CMK (cell line): ENCODE results near the gene CTNND1.

Source experiments
- DNase-seq: peaks from one replicate; pipeline ENCODE4 v3.0.0-alpha.2; 2010; ENCODE audit warnings: low read depth

The CTNND1 gene

DNA sequence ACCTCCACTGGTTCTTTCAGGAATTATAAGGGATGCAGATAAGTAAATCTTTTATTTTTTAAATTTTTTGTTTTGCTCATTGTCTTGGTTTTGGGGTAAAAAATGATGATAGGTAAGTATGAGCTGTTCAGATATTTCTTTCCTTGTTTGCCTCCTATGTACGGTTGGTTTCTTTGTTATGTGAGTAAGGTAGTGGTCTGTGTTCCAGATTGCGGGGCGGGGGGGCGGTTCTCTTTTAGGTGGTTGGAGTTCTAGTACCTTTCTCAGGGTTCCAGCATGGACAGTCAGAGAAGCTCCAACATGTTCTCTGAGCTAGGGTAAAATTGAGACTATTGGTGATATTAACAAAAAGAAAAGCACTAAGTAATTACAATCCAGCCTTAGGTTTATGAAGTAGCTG, 2.4 kb downstream of the CTNND1 start:
- DNase-seq = no peak

DNA sequence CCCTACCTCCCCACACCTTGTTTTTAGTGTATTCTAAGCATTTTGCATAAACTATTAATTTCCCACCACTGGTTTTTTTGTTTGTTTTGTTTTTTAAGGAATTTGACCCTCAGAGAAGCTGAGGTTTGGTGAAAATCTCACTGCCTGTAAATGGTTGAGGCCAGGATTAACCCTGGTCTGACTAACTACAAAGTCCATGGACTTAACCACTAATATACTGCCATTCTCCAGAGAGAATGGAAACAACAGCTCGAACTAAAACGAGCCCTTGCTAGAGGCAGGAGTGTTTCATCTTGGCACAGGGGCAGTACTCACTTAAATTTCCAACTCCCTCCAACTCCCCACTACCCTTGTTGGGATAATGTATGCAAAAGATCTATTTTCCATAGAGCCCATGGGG, 3.0 kb downstream of the CTNND1 start:
- DNase-seq = no peak

- DNase-seq = no peak
Measured at GRCh38 chr11:57764972-57765371, 3.4 kb downstream of the CTNND1 start.

- no peak for DNase-seq
Measured at GRCh38 chr11:57770793-57771192, 9.2 kb downstream of the CTNND1 start.

- no peak for DNase-seq
Measured at GRCh38 chr11:57771365-57771764, 9.8 kb downstream of the CTNND1 start.

DNA sequence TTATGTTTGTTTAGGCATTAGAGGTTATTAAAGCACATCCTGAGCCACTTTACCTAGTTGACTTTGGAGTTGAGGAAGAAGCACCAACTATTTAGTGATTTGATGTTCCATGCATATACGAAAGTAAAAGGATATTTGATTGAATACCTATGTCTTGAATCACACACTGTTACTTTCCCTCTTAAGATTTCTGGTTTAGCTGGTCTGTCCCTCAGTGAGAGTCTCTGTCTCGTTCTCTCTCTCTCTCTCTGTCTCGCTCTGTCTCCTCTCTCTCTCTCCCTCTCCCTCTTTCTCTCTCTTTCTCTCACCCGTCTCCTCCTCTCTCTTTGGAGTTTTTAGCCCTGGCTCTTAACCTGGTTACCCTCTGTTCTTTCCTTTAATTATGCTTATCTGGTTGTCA, 11.0 kb downstream of the CTNND1 start:
- no peak for DNase-seq

DNA sequence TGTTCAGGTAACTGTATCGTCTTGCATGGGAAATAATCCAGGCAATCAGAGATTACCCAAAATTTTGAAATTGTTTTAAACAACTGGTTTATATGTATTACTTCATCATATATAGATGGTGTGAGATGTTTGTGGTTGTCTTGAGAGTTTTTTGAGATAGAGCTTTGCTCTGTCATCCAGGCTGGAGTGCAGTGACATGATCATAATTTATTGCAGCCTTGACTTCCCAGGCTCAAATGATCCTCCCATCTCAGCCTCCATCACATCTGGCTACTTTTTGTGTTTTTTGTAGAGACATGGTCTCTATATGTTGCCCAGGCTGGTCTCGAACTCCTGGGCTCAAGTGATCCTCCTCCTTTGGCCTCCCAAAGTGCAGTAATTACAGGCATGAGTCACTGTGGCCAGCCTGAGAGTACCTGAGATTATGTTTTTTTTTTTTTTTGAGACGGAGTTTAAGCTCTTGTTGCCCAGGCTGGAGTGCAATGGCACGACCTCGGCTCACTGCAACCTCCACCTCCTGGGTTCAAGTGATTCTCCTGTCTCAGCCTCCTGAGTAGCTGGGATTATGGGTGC, 11.5 kb downstream of the CTNND1 start:
- DNase-seq = no peak

GRCh38 chr11:57775491-57775890, 13.9 kb downstream of the CTNND1 start:
- DNase-seq = no peak

GRCh38 chr11:57776031-57776521, 14.5 kb downstream of the CTNND1 start:
- no peak for DNase-seq

DNA sequence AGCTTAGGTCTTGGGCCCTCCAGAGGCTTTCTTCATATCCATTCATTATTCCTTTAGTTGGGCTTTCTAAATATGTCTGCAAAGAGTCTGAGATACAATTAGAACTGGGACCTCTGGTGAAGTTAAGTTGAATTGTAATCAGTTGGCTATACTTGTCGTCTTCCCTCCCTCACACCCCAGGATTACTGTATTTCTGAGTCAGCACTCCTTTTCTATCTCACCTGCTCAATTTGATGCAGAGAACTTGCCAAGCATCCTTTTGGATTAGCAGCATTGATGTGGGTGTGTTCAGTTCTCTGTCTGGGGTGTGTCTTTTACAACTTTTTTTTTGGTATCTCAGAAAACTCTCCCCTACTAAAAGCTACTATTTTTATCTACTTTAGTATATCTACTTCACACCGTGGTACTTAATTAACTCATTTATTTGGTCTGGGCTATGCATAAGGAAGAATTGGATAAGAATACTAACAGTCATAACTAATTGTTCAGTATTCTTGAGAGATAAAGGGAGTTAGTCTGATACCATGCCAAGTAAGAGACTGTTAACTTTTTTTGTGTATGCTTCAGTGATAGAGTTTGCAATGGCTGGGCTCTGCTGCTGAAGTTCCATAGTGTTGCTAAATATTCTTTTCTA, 15.1 kb downstream of the CTNND1 start:
- no peak for DNase-seq

GRCh38 chr11:57777969-57778317, 16.3 kb downstream of the CTNND1 start:
- DNase-seq = no peak

- DNase-seq = no peak
Measured at GRCh38 chr11:57778318-57779037, 16.9 kb downstream of the CTNND1 start.

- no peak for DNase-seq
Measured at GRCh38 chr11:57779276-57779675, 17.7 kb downstream of the CTNND1 start.

GRCh38 chr11:57781529-57781943, 19.9 kb downstream of the CTNND1 start:
- DNase-seq = no peak

DNA sequence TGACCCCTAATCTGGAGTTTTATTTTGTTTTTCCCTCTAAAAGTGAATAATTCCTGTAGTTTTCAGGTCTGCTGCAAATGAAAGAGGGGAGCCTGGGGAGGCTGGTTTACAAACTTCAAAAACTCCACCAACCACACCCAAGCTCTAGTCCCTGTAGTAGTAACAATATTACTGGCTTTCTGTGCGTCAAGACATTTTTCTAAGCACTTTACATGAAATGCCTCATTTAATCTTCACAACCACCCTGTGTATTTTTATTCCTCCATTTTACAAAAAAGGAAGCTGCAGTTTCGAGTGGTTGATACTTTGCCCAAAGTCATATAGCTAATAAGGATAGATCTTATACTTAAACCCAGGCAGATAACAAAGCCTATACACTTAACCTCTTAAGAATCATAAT, 23.5 kb downstream of the CTNND1 start:
- no peak for DNase-seq

DNA sequence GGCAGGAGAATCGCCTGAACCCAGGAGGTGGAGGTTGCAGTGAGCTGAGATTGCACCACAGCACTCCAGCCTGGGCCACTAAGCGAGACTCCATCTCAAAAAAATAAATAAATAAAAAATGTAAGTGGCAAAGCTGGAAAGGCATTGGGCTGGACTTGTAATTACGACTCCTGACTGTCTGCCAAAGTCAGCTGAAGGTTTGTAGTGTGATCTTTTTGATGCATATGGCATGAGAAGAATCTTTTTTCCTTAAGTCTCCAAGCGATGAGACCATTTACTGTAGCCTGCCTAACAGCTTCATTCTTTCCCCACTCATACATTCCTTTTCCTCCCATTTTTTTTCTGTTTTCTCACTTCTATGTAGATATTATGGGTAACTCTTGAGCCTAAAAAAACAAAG, 24.8 kb downstream of the CTNND1 start:
- DNase-seq = no peak

DNA sequence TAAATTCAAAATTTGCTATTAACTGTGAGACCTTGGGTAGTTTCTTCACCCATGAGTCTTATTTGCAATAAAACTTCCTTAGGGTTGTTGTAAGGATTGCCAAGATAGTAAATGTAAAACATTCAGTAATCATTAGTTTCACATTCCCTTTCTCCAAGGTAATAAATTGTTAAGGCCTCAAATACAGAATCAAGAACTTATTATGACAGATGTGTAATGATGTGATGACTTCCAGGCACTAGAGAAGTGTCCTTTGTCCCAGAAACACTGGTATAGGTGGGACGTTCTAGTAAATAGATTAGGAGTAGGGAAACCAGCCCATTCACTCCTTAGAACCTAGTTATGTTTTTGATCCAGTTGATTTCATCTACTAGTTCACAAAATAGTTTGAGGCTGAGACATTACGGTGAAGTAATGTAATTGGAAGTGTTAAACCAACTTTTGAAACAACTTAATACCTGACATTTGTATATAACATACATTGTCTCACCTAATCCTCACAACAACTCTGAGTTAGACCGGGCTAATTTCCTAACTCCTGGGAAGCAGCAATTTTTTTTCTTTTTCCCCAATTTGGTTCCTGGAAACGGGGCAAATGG, 25.5 kb downstream of the CTNND1 start:
- no peak for DNase-seq

DNA sequence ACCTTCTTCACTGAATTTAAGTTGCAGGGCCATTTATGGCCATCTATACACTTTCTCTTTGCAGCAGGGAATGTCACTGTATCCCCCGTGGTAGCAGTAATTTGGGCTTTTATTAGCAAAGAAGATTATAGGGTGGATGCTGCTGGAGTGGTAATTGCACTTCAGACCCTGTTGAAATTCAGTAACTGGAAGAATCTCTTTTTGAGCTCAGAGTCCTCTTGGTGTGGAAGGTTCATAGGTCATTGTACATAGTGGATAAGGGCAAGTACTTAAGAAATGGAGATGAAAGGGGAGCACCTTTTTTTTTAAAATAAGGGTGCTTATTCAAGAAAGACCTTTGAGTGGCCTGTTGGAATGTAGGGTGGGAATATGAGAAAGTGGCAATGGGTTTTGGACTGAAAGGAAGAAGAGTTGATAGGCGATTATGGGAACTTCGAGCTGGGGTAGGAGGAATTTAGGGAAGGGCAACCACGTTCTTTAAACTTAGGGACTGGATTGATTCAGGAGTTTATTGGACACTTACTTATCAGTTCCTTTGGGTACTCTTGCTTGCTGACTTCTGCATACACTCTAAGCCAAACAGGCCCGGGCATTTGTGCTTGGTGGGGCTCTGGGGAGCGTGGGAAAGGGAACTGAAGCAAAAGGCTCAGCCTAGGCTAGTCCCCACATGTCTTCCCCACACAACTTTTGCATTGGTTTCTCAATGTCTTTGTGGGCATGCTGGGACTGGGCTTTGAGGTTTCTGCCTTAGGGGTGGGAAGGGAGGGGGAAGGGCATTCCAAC, 26.5 kb downstream of the CTNND1 start:
- no peak for DNase-seq

- no peak for DNase-seq
Measured at GRCh38 chr11:57788703-57789088, 27.1 kb downstream of the CTNND1 start.

DNA sequence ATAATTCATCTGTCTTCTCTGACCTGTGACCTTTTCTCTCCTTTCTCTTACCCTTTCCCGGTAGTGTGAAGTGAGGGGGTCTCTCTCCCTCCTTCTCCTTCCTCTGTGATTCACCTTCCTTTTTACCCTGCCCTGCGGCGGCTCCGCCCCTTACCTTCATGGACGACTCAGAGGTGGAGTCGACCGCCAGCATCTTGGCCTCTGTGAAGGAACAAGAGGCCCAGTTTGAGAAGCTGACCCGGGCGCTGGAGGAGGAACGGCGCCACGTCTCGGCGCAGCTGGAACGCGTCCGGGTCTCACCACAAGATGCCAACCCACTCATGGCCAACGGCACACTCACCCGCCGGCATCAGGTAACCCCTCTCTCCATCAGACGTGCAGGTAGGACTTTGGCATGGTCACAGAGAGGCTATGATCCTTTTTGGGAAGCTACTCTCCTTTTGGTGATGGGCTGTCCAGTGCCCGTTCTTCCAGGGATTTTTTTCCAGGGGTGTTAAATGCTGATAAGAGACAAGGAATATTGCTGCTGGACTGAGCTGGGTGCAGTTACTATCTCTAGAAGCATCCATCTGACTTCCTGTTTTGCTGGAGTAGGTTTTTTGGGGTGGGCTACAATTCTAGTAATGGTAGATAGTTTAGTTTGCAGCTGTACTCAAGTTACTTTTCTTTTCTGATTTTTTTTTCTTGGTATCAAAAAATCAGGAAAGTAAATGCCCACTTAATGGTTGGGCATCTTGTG, 29.9 kb downstream of the CTNND1 start:
- no peak for DNase-seq

- peak; percentile 59 for DNase-seq
Measured at GRCh38 chr11:57792060-57792541, 30.5 kb downstream of the CTNND1 start.
